ENCODE data around the gene SLC35F3. TPM values are rescaled to one million over a fixed set of nuclear protein-coding genes. Genes with fewer than 3 reads are reported as not detected.
A peak's percentile ranks its signal among the peaks of the same experiment; 100 is the strongest.

The SLC35F3 gene
- total and polyA plus RNA-seq, 3 experiments from 2014 or later, result 0.21 to 7.8 (median 6.9) TPM

DNA sequence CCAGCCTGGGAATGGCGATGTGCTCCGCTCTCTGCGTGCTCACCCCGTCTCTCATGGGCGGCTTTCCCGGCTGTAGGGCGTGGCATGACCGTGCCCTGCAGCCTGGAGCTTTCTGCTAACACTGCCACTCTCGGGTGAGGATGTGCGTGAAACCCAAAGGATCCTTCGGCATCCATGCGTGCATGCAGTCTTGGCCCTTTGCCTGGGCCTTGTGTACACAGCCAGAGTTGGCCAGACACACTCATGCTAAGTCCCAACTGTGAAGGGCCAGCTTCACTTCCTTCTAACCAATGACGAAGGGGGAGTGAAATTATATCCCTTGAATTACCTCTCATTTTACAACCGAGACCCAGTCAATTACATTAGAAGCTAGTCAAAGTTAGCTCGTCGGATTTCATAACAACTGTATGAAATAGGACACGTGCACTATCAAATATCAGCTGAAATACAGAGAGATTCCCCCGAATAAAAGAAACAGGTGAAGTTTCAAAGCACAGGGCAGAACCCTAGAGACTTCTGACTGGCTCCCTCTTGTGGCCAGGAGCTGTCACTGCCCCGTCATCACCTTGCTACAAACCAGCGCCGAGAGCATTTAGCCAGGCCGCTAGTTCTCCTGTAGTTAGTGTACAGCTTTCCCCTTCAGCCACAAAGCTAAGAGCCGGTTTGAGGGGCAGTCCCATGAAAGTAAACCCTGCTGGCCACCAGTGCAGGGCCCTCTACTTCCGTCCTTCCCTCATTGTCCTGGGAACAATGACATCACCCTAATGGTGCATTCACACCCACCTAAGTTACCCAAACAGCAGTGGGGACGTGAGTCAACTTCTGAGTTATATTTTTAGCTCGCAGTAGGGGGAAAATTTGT lies 405.4 kb downstream of the SLC35F3 start:
- Histone ChIP-seq H3K4me1 (ENCODE audit: insufficient read depth, low read length) (peaks cover 27% of the 10 kb centered on the region), H3K27ac (ENCODE audit: low read depth, low read length) (no peak overlapping the region), H3K9me3 (ENCODE audit: low read length) (no peaks in the 10 kb centered on the region), H3K27me3 (ENCODE audit: insufficient read depth, low read length, poor library complexity, severe bottlenecking) (no peaks in the 10 kb centered on the region), H3K4me3 (ENCODE audit: low read length) (no peak overlapping the region), H3K36me3 (ENCODE audit: insufficient read depth, low read length) (no peaks in the 10 kb centered on the region)
- Mint-ChIP-seq H3K36me3 (no peaks in the 10 kb centered on the region), H3K4me1 (peaks cover 30 to 44% (median 40%) of the 10 kb centered on the region in 3 donors), H3K27ac (peak overlapping the region in 5 of 8 donors; percentile 17 to 71 (median 39)), H3K9me3 (no peaks in the 10 kb centered on the region), H3K4me3 (peak overlapping the region in 4 of 7 donors; percentile 20 to 67 (median 33)), H3K27me3 (peaks cover 3 to 8% of the 10 kb centered on the region in 2 donors)
- ChIA-PET CTCF (interaction anchor here (0.8 to 8.9 kb wide), 21 partner anchors 9 to 96 kb away, joined by 3 to 116 read pairs (median 4); no protein-coding TSS in a partner anchor), POLR2A (interaction anchor here (1.0 kb wide), 1 partner anchor 97 kb away, joined by 4 read pairs; no protein-coding TSS in a partner anchor)
- DNase-seq, result peak; percentile 41 to 80 (median 55)

DNA sequence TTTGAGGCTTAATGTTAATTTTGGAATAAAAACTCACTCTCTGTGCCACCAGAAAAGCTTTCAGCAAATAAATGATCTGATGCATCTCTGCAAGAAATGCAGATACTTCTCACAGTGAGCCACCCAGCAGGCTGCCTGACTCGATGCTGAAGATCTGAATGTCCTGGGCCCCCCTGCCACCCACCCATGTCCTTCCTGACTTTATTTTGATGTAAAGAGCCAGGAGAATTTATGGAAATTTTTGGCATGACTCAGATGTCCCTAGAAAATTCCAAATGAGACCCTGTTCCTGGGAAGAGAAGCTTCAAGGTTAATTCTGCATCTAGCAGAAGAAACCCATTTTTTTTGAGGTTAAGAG lies 406.0 kb downstream of the SLC35F3 start:
- ChIA-PET CTCF (interaction anchor here (1.0 to 8.9 kb wide), 18 partner anchors 8 to 96 kb away, joined by 3 to 116 read pairs (median 4); no protein-coding TSS in a partner anchor), POLR2A (interaction anchor here (1.0 kb wide), 1 partner anchor 98 kb away, joined by 4 read pairs; no protein-coding TSS in a partner anchor)
- peak overlapping the region in 2 of 8 donors; percentile 10 to 51 for H3K27ac Mint-ChIP-seq
- no peaks in the 10 kb centered on the region for H3K36me3 Mint-ChIP-seq
- H3K4me3 Mint-ChIP-seq, result peak overlapping the region in 2 of 7 donors; percentile 33 to 67
- no peaks in the 10 kb centered on the region for H3K9me3 ChIP-seq (ENCODE audit: low read length)
- H3K4me3 ChIP-seq (ENCODE audit: low read length), result no peak overlapping the region
- H3K36me3 ChIP-seq (ENCODE audit: insufficient read depth, low read length), result no peaks in the 10 kb centered on the region
- H3K4me1 ChIP-seq (ENCODE audit: insufficient read depth, low read length), result peaks cover 29% of the 10 kb centered on the region
- DNase-seq, result no peak
- H3K27me3 ChIP-seq (ENCODE audit: insufficient read depth, low read length, poor library complexity, severe bottlenecking), result no peaks in the 10 kb centered on the region
- peaks cover 3 to 8% of the 10 kb centered on the region in 2 donors for H3K27me3 Mint-ChIP-seq
- peaks cover 35 to 50% (median 47%) of the 10 kb centered on the region in 3 donors for H3K4me1 Mint-ChIP-seq
- H3K9me3 Mint-ChIP-seq, result no peaks in the 10 kb centered on the region
- no peak overlapping the region for H3K27ac ChIP-seq (ENCODE audit: low read depth, low read length)

DNA sequence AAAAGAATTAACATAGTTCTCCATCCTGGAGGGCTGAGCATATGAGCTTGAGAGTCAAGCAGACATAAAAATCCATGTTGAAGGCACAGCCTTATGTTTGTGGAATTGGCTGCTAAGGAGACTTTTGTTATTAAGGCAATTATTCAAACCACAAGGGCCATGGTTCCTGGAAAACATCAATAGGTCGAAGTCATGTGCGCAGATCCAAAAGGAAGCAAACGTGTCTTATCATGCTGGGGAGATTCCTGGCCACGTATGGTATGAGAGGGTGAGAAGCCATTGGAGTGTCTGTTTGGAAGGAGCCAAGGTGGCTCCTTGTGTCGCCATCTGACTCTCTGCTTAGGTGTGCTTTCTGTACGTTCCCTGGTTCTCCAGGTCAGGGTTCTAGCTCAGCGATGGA lies 406.9 kb downstream of the SLC35F3 start:
- Mint-ChIP-seq H3K27me3 (peaks cover 3 to 10% of the 10 kb centered on the region in 2 donors), H3K27ac (peak overlapping the region in 1 of 8 donors; percentile 17), H3K36me3 (no peaks in the 10 kb centered on the region), H3K9me3 (no peaks in the 10 kb centered on the region), H3K4me3 (no peak overlapping the region), H3K4me1 (peaks cover 45 to 60% (median 56%) of the 10 kb centered on the region in 3 donors)
- H3K4me3 ChIP-seq (ENCODE audit: low read length), result no peak overlapping the region
- POLR2A ChIA-PET, result no interaction called here
- no peaks in the 10 kb centered on the region for H3K36me3 ChIP-seq (ENCODE audit: insufficient read depth, low read length)
- H3K4me1 ChIP-seq (ENCODE audit: insufficient read depth, low read length), result peaks cover 38% of the 10 kb centered on the region
- H3K27me3 ChIP-seq (ENCODE audit: insufficient read depth, low read length, poor library complexity, severe bottlenecking), result no peaks in the 10 kb centered on the region
- no peak for DNase-seq
- no peaks in the 10 kb centered on the region for H3K9me3 ChIP-seq (ENCODE audit: low read length)
- no peak overlapping the region for H3K27ac ChIP-seq (ENCODE audit: low read depth, low read length)
- CTCF ChIA-PET, result interaction anchor here (1.1 to 8.9 kb wide), 4 partner anchors 16 to 97 kb away, joined by 3 to 116 read pairs (median 33); partner anchors contain the start of gene COA6

DNA sequence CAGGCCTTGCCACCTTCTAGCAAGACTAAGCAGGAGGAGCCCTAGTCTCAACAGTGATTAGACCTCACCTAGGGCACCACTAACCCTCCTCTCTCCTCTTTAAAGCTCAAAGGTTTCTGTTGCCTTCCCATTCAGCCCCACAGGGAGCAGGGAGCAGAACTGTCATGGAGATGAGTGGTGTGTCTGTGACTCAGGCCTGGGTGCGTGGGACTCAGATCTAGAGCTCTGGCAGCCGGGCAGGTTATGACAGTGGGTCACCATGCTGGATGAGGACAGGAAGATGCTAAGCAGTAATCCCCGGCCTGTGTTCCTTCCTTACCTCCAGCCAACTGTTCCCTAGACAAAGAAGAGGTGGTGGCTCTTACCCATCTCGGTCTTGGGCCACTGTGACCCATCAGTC lies 408.7 kb downstream of the SLC35F3 start:
- peaks cover 44% of the 10 kb centered on the region for H3K4me1 ChIP-seq (ENCODE audit: insufficient read depth, low read length)
- H3K36me3 Mint-ChIP-seq, result no peaks in the 10 kb centered on the region
- H3K36me3 ChIP-seq (ENCODE audit: insufficient read depth, low read length), result no peaks in the 10 kb centered on the region
- H3K9me3 ChIP-seq (ENCODE audit: low read length), result no peaks in the 10 kb centered on the region
- H3K9me3 Mint-ChIP-seq, result no peaks in the 10 kb centered on the region
- no peak for DNase-seq
- H3K27ac ChIP-seq (ENCODE audit: low read depth, low read length), result no peak overlapping the region
- peaks cover 58 to 78% (median 74%) of the 10 kb centered on the region in 3 donors for H3K4me1 Mint-ChIP-seq
- ChIA-PET POLR2A (interaction anchor here (1.1 kb wide), 1 partner anchor 60 kb away, joined by 5 read pairs; the partner anchor contains the start of gene COA6), CTCF (interaction anchor here (6.8 to 8.9 kb wide), 2 partner anchors 14 to 99 kb away, joined by 48 to 116 read pairs; no protein-coding TSS in a partner anchor)
- H3K4me3 Mint-ChIP-seq, result peak overlapping the region in 3 of 7 donors; percentile 4 to 33 (median 31)
- H3K4me3 ChIP-seq (ENCODE audit: low read length), result no peak overlapping the region
- peaks cover 9 to 25% of the 10 kb centered on the region in 2 donors for H3K27me3 Mint-ChIP-seq
- H3K27me3 ChIP-seq (ENCODE audit: insufficient read depth, low read length, poor library complexity, severe bottlenecking), result no peaks in the 10 kb centered on the region
- peak overlapping the region in 6 of 8 donors; percentile 77 to 97 (median 88) for H3K27ac Mint-ChIP-seq

DNA sequence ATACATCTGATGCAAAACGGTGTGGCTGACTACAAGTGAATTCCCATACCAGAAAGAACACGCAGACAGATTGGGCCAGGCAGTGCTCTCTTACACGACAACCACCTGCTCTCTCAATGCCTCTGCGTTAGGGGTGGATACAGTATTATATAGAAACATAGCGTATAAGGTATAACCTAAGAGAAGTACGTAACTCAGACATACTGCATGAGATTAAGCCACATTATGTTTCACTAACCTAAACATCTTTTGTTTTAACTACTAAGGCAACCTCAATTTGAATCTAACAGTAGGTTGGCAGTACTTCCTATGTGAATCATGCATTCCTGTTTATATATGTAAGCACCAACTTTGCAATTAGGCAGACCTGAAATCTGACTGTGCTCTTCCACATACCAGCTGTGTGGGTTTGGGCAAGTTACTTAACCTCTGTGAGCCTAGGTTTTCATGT lies 410.6 kb downstream of the SLC35F3 start:
- Mint-ChIP-seq H3K27ac (peak overlapping the region in 6 of 8 donors; percentile 76 to 97 (median 88)), H3K36me3 (no peaks in the 10 kb centered on the region), H3K4me3 (peak overlapping the region in 5 of 7 donors; percentile 1 to 72 (median 48)), H3K27me3 (peaks cover 10 to 33% of the 10 kb centered on the region in 2 donors), H3K4me1 (peaks cover 54 to 77% (median 68%) of the 10 kb centered on the region in 3 donors), H3K9me3 (no peaks in the 10 kb centered on the region)
- ChIA-PET POLR2A (interaction anchor here (0.7 kb wide), 1 partner anchor 100 kb away, joined by 3 read pairs; no protein-coding TSS in a partner anchor), CTCF (interaction anchor here (6.8 to 8.9 kb wide), 2 partner anchors 12 to 101 kb away, joined by 48 to 116 read pairs; no protein-coding TSS in a partner anchor)
- no peak overlapping the region for H3K4me3 ChIP-seq (ENCODE audit: low read length)
- no peaks in the 10 kb centered on the region for H3K27me3 ChIP-seq (ENCODE audit: insufficient read depth, low read length, poor library complexity, severe bottlenecking)
- H3K27ac ChIP-seq (ENCODE audit: low read depth, low read length), result peak overlapping the region; percentile 1
- no peaks in the 10 kb centered on the region for H3K36me3 ChIP-seq (ENCODE audit: insufficient read depth, low read length)
- H3K9me3 ChIP-seq (ENCODE audit: low read length), result no peaks in the 10 kb centered on the region
- peaks cover 42% of the 10 kb centered on the region for H3K4me1 ChIP-seq (ENCODE audit: insufficient read depth, low read length)
- peak in 3 of 5 donors; percentile 12 to 65 (median 58) for DNase-seq

DNA sequence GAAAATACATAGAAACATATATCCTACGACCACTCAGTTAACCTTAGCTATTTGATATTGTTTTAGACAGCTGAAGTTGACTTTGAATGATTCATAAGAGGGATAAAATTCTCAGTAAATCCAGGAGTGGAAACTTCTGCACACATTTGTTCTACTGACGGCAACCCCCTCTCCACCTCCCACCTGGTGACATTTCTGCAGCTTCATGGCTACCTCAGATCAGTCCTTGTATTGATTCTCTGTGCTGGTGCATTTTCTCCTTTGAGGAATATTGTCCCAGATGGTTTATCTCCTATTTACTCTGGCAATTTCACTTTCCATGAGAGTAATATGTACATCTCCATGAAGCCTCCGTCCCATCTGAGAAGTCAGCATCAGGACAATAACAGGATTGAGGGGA lies 411.1 kb downstream of the SLC35F3 start:
- H3K9me3 Mint-ChIP-seq, result no peaks in the 10 kb centered on the region
- ChIA-PET CTCF (interaction anchor here (6.8 to 8.9 kb wide), 2 partner anchors 11 to 102 kb away, joined by 48 to 116 read pairs; no protein-coding TSS in a partner anchor), POLR2A (interaction anchor here (0.7 kb wide), 1 partner anchor 101 kb away, joined by 3 read pairs; no protein-coding TSS in a partner anchor)
- Histone ChIP-seq H3K9me3 (ENCODE audit: low read length) (no peaks in the 10 kb centered on the region), H3K27me3 (ENCODE audit: insufficient read depth, low read length, poor library complexity, severe bottlenecking) (no peaks in the 10 kb centered on the region), H3K36me3 (ENCODE audit: insufficient read depth, low read length) (no peaks in the 10 kb centered on the region), H3K4me3 (ENCODE audit: low read length) (no peak overlapping the region), H3K27ac (ENCODE audit: low read depth, low read length) (no peak overlapping the region), H3K4me1 (ENCODE audit: insufficient read depth, low read length) (peaks cover 37% of the 10 kb centered on the region)
- H3K4me3 Mint-ChIP-seq, result peak overlapping the region in 4 of 7 donors; percentile 46 to 60 (median 48)
- DNase-seq, result no peak
- peaks cover 49 to 72% (median 64%) of the 10 kb centered on the region in 3 donors for H3K4me1 Mint-ChIP-seq
- peaks cover 10 to 36% of the 10 kb centered on the region in 2 donors for H3K27me3 Mint-ChIP-seq
- peak overlapping the region in 6 of 8 donors; percentile 76 to 97 (median 88) for H3K27ac Mint-ChIP-seq
- peaks cover 0 to 2% (median 0%) of the 10 kb centered on the region in 3 donors for H3K36me3 Mint-ChIP-seq

DNA sequence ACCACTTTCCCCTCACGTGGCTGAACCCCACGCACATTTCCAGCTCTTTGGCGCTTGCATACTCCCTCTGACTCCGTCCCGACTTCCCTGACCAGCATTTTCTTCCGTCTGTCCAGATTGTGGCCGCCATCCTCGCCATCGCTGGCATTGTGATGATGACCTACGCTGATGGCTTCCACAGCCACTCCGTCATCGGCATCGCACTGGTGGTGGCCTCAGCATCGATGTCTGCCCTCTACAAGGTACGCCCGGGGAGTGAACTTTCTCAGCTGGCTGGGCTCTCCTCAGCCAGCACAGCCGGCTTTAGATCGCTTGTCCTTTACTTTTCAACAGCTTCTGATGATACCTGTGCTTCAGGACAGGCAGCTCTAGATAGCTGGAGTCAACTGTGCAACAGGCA lies 412.0 kb downstream of the SLC35F3 start:
- H3K4me1 ChIP-seq (ENCODE audit: insufficient read depth, low read length), result peaks cover 37% of the 10 kb centered on the region
- no peak overlapping the region for H3K4me3 ChIP-seq (ENCODE audit: low read length)
- ChIA-PET POLR2A (no interaction called here), CTCF (no interaction called here)
- H3K27me3 ChIP-seq (ENCODE audit: insufficient read depth, low read length, poor library complexity, severe bottlenecking), result no peaks in the 10 kb centered on the region
- no peaks in the 10 kb centered on the region for H3K36me3 ChIP-seq (ENCODE audit: insufficient read depth, low read length)
- Mint-ChIP-seq H3K4me3 (peak overlapping the region in 1 of 7 donors; percentile 12), H3K9me3 (no peaks in the 10 kb centered on the region), H3K27me3 (peaks cover 10 to 37% of the 10 kb centered on the region in 2 donors), H3K4me1 (peaks cover 49 to 67% (median 59%) of the 10 kb centered on the region in 3 donors), H3K36me3 (peaks cover 0 to 2% (median 0%) of the 10 kb centered on the region in 3 donors), H3K27ac (peak overlapping the region in 6 of 8 donors; percentile 76 to 97 (median 89))
- no peaks in the 10 kb centered on the region for H3K9me3 ChIP-seq (ENCODE audit: low read length)
- DNase-seq, result no peak
- no peak overlapping the region for H3K27ac ChIP-seq (ENCODE audit: low read depth, low read length)
